Gastroesophageal sphincter (tissue), 3 donors: ENCODE measurements around the gene E2F3.

Experiments used
- CTCF ChIP-seq, 4 experiments: fragments of 200-600 bp in 2 of 4; fragments of 450-650 bp in 2 of 4; sonication (generic) in 1 of 4; IDR thresholded peaks; one replicate each; pipeline ENCODE4 v1.5.1; 2017 to 2019; ENCODE audit warnings: antibody characterized with exemption in 4 of 4, mild to moderate bottlenecking in 2 of 4, moderate library complexity in 2 of 4
- POLR2A ChIP-seq, 2 donors: fragments of 450-650 bp; IDR thresholded peaks; one replicate each; pipeline ENCODE4 v1.6.1; 2017; ENCODE audit warnings: antibody characterized with exemption in 2 of 2, mild to moderate bottlenecking in 2 of 2, moderate library complexity in 1 of 2
- POLR2AphosphoS5 ChIP-seq: sonication (generic); formaldehyde crosslinking; IDR thresholded peaks from one replicate; pipeline ENCODE4 v1.6.1; 2017; ENCODE audit warnings: antibody characterized with exemption

- no peak for TF ChIP-seq CTCF (IDR thresholded peaks at IDR 0.05)
- TF ChIP-seq POLR2A (IDR thresholded peaks at IDR 0.05) = no peak
- no peak for TF ChIP-seq POLR2AphosphoS5
Measured at GRCh38 chr6:20454204-20454824, 52.6 kb downstream of the E2F3 start.
